Activated CD8-positive, alpha-beta memory T cell treated with anti-CD3 and anti-CD28 coated beads, Interleukin-2, amount 50 U/mL, for 48 hours (primary cell): ENCODE results near the gene SDK1.
"Not testable (repeated sequence)": the region's sequence is repeated elsewhere in the genome, so short reads cannot be mapped to it uniquely, and the experiment has no call there.

Experiments used
- DNase-seq: peaks from one replicate; pipeline ENCODE4 v3.0.0-alpha.2; 2020

The SDK1 gene

GRCh38 chr7:4201566-4201965, 900.5 kb downstream of the SDK1 start:
- no peak for DNase-seq

GRCh38 chr7:4202154-4202736, 901.2 kb downstream of the SDK1 start:
- DNase-seq, result no peak

DNA sequence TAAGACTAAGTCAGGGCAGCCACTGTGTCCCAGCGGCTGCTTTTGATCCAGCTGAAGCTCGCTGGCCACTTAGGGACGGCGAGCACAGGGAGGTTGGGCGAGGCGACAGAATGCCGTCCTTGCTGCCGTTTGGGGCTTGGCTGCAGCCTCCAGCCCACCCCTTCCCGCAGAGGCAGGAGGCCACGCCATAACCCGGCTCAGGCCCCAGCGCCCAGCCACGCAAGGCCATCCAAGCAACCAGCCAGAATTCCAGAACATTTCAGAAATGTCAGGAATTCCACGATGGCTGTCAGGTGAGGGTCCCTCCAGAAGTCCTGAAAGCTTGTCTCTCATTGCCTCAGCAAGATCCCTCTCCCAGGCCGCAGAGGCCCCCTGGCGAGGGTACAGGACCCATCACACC, 901.9 kb downstream of the SDK1 start:
- DNase-seq, result no peak

- DNase-seq, result no peak
Observed at GRCh38 chr7:4203626-4204512, 902.8 kb downstream of the SDK1 start.

- no peak for DNase-seq
Observed at GRCh38 chr7:4204513-4205165, 903.6 kb downstream of the SDK1 start.

- no peak for DNase-seq
Observed at GRCh38 chr7:4205828-4206227, 904.8 kb downstream of the SDK1 start.

DNA sequence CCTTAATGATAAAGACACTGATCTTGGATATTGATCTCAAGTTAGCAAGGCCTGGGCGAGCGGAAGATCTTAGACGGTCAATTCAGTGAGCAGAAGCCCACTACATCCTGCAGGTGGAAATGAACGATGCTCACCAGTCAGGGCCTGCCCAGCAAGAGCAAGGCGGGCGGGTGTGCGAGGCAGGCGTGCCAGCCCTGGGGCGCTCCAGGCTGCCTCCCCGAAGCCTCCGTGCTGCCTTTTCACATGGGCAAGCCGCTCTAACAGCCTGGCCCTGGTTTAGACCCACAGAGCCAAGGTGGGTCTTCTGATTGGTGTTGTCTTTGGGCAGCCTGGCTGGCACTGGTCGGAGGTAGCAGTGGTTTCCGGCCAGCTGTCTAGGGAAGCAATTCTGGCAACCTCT, 906.0 kb downstream of the SDK1 start:
- no peak for DNase-seq

GRCh38 chr7:4208086-4208485, 907.0 kb downstream of the SDK1 start:
- DNase-seq, result no peak

GRCh38 chr7:4208586-4208985, 907.5 kb downstream of the SDK1 start:
- no peak for DNase-seq

DNA sequence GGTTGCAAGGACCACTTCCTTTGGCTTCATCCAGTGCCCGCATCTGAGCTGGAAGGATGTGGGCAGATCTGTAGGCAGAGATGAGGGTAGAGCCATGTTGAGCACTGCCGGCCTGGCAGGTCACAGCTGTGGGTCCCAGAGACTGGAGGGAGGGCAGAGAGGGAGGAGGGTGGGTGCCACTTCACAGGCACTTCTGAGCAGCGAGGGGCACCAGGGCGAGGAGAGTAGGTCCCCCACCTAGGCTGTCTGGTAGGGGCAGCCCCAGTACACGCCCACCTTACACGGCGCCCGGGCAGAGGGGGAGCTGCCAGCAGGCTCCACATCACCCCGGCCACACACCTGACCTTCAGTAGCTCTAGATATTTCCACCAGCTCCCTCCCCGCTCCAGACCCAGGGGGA, 908.1 kb downstream of the SDK1 start:
- DNase-seq, result no peak

DNA sequence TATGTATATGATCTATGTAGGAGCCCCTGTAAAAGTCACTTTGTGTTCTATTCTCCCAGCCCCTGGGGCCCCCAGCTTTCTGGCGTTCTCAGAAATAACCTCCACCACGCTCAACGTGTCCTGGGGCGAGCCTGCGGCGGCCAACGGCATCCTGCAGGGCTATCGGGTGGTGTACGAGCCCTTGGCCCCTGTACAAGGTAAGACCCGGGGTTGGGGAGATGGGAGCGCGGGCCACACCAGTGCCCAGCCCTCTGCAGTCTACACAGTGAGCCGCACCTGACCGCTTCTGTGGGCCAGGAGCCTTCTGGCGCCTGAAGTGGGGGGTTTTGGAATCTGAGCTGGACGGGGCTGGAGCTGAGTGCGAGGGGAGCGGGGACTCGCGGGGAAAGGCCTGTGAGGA, 908.9 kb downstream of the SDK1 start:
- no peak for DNase-seq

DNA sequence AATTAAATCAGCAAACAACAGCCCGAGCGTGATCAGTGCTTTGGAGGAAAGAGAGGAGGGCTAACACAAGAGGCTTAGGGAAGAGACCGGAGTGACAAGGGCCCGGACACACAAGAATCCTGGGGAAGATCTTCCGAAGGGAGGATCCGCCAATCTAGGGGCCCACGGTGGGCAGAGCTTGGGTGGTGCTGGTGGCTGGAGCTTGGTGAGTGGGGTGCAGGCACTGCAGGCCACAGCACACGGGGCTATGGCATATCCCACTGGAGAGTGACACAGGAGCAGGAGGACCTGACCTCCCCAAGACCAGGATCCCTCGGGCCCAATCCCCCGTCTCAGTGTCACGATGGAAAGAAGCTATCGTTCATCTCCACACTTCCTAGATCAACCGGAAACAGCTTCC, 909.8 kb downstream of the SDK1 start:
- no peak for DNase-seq

DNA sequence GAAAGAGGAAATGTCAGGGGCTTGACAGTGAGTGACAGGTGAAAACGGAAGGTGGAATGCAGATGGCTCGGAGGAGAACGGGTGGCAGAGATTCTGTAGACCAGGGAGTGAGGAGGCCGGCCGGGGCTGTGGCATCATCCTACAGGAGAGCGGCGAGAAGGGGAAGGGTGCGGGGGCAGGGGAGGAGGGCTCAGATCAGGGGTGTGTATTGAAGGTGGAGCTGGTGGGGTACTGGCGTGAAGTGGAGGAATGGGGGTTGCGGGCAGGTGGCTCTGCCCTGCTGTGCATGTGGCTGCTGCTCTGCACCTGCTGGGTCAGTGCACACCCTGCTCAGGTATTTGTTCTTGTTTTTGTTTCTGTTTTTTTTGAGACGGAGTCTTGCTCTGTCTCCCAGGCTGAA, 910.2 kb downstream of the SDK1 start:
- DNase-seq, result no peak

GRCh38 chr7:4212376-4212775, 911.3 kb downstream of the SDK1 start:
- no peak for DNase-seq

GRCh38 chr7:4214291-4215155, 913.5 kb downstream of the SDK1 start:
- no peak for DNase-seq

DNA sequence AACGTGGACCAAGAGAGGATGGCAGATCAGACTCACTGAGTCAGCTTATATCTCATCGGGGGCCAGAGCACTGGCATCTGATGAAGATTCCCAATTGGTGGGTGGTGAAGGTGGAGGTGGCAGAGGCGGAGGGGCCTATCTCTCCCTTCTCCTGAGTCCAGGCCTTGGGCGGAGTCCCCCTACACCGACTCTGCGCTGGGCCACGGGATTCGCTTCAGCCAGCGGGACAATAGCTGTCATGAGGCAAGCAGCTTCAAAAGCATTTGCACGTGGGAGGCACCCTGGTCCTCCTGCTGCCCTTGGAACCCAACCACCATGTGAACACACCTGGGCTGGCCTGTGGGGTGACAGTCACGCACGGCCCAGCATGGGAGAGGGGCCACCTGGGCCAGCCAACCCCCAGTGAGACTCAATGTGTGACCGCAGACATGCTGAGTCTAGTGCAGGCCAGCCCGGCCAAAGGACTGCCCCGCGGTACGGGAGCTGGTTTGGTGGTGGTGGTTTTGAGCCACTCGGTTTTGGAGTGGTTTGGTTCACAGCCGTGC, 914.2 kb downstream of the SDK1 start:
- DNase-seq, result no peak

DNA sequence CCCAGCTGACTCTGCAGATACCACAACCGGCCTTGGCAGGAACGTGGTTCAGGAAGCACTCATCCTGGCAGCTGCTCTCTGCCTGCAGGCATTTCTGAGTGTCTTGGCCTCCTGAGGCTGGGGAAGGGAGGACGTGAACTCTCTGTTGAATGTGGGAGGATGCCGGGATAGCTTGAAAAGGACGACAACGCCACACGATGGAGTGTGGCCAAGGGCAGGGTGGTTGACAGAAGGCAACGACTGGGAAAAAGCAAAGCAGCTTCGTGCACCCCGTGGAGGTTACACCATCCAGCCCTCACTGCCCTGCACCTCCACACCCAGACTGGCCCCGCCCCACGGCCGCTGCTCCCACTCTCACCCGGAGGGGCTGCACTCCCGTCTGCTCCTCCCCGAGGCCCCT, 915.0 kb downstream of the SDK1 start:
- DNase-seq, result no peak

DNA sequence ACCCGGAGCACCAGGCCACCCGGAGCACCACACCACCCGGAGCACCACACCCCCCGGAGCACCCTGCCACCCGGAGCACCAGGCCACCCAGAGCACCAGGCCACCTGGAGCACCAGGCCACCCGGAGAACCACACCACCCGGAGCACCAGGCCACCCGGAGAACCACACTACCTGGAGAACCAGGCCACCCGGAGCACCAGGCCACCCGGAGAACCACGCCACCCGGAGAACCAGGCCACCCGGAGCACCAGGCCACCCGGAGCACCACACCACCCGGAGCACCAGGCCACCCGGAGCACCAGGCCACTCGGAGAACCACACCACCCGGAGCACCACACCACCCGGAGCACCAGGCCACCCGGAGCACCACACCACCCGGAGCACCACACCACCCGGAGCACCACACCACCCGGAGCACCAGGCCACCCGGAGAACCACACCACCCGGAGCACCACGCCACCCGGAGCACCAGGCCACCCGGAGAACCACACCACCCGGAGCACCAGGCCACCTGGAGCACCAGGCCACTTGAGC, 916.1 kb downstream of the SDK1 start:
- DNase-seq, result not testable (repeated sequence)

DNA sequence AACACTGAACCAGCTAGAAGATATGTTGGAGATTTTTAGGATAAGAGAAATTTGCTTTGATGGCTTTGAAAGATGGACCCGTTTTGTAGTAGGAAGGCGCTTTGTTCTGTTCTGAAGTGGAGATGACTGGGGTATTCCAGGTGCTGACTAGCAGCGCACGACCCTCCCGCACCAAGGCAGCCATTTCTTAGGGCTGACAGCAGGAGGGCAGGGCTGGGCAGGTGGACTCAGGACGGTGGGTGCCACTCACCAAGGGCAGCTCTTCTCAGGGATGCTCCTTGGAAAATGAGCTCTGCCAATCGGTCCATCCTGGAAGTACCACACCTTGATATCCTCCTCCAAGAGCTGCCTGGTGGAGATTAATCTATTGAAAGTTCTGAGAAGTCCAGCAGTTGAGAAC, 917.4 kb downstream of the SDK1 start:
- no peak for DNase-seq

- DNase-seq, result no peak
Observed at GRCh38 chr7:4220011-4220410, 919.0 kb downstream of the SDK1 start.

DNA sequence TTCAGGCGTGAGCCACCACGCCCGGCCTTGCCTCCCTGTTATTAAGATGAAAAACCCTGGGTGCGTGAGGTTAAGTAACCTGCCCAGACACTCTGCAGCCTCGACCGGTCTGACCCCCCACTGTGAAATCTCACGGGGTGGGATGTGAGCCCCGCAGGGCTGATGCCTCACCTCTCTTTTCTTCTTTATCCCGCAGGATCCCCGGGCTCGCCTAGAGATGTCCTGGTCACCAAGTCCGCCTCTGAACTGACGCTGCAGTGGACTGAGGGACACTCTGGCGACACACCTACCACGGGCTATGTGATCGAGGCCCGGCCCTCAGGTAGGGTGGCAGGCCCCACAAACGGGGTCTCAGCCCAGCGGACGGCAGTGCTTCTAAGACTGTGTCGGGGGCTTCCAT, 920.0 kb downstream of the SDK1 start:
- no peak for DNase-seq

DNA sequence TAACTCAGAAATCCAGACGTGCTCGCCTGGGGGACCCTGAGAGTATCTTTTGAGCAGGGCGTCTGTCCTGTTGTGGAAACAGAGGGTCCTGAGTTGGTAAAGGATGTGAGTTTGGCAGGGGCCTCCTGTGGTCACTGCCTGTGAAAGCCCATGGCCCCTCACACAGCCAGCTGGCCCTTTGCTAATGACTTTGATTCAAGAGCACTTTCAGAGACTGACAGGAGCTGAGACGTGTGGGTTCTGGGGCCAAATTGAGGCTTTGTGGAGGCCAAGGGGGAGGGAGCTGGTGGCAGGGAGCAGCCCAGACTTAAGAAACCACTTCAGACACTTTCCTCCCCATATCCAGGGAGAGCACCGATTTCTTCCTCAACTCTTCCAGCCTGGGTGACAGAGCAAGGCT, 921.6 kb downstream of the SDK1 start:
- DNase-seq, result no peak

DNA sequence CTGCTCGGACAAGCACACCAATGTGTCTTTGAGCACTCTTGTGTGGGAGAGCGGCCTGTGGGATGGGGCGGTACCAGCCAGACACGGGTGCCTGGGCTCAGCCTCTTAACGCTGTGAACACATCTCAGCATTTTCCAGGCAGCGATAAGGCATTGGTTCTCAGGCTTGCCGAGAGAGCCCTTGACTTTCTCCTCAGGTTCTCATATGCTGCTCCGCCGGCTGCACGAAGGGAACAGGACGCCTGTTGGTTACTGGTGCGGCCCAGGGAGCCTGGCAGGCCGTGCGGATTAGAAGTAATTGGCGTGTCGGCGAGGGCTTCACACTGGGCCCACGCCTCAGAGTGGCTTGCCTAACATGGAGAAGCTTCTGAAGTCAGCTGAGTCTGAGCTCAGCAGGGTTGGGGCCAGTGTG, 924.3 kb downstream of the SDK1 start:
- no peak for DNase-seq
